Ramos (cell line): ENCODE measurements around the gene KDF1.

Source experiments
- in situ Hi-C: fragments of 300-500 bp; cut with MboI; formaldehyde crosslinking; loops from one replicate; pipeline ENCODE4 v1.14.3; 2022; ENCODE audit warnings: low sequenced_read_pairs; ENCODE audit not compliant: unreplicated experiment

The KDF1 gene

DNA sequence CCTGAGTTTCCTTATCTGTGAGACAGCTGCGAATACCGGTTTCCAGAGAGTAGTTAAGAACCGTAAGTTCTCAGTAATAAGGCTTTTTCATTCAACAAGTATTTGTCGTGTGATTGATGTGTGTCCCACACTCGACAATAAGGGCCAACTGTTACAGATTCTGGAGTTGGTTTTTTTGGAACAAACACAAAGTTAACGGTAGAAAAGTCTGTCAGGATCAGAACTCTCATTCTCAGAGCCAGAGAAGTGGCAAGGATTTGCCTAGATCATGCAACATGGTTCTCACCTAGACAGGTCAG lies 37.9 kb downstream of the KDF1 start:
- in situ Hi-C loops, result no loop called here

DNA sequence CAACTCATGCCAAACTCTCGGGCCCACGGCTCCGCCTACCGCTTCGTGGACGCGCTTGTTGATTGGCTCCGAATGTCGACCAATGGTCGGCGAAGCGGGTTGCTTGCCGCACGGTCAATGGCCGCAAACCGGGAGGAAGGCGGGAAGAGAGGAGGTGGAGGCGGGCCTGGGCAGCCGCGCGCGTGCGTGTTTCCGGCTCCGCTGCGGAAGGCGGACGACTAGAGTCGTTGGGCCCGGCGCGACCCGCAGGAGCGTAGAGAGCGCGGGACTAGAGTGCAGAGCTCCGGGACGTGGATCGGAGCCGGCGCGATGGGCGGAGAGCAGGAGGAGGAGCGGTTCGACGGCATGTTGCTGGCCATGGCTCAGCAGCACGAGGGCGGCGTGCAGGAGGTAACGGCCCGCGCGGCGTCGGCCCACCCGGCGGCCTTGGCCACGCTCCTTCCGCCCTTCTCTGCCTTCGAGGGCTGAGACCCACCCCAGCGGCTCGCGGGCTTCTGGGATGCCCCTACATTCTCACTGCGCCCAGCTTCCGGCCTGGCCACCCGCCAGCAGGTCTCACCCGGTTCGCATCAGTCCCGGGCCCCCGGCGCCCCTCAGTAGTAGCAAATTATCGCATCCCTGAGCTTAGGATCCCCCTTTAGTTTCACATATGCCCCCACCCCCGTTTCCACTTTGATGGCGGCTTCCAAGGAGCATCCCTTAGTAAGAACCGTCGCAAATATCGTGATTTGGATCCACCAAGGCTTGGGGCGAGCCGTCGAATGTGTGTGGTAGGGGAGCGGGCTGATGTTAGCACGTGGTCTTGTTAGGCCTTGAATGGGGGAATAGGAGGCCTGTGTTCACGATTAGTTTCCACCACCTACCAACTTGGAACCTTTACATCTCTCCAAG lies 38.5 kb downstream of the KDF1 start, which contains the start of gene NUDC:
Gene NUDC, plus strand, starts transcription at position 204 of the 891 bp plus-strand sequence. Its CDS starts 106 bp downstream, at position 310.
- in situ Hi-C loops, result no loop called here

DNA sequence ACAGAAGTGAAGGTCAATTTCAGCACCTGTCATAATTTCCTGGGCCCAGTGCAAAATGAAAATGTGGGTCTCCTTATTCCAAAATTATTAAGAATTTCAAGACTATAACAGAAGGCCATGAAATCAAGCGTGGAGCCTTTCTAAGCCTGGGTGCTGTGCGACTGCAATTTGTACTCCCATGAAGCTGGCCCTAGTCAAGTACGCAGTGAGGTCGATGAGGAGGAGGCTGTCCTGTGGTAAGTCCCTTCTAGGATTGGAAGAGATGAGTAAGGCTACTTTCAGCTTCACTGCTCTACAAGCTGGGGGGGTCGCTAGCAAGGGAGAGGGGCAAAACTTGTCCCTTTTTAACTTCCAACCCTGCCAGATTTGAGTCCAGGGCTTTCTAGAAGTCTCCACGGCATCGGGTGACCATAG lies 39.1 kb downstream of the KDF1 start:
- in situ Hi-C loops, result no loop called here

DNA sequence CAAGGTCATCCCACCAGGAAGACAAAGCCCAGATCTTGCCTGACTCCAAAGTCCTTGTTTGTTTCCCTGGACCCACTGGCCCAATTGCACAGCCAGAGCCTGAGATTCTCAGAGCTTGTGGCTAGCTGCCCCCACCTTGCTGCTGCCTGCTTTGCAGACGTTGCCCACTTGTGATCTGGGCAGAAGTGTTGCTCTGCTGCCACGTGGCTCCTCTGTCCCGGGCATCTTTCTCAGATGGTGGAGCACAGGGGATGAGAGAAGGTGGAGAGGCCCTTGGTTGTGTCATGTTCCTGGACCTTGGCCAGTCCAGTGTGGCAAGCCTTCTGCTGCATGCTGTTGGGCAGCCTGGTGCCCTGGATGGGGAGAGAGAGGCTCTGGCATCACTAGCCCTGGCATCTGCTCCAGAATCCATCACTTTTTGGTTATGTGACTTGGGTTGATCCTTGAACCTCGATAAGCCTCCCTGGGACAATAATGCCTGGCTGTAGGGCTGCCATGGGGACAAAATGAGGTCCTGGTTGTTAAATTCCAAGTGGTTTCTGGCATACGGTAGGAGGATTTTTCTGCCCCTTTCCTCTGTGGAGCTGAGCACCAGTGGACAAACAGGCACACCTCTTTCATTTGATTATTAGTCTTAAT lies 44.9 kb downstream of the KDF1 start:
- in situ Hi-C loops, result no loop called here

DNA sequence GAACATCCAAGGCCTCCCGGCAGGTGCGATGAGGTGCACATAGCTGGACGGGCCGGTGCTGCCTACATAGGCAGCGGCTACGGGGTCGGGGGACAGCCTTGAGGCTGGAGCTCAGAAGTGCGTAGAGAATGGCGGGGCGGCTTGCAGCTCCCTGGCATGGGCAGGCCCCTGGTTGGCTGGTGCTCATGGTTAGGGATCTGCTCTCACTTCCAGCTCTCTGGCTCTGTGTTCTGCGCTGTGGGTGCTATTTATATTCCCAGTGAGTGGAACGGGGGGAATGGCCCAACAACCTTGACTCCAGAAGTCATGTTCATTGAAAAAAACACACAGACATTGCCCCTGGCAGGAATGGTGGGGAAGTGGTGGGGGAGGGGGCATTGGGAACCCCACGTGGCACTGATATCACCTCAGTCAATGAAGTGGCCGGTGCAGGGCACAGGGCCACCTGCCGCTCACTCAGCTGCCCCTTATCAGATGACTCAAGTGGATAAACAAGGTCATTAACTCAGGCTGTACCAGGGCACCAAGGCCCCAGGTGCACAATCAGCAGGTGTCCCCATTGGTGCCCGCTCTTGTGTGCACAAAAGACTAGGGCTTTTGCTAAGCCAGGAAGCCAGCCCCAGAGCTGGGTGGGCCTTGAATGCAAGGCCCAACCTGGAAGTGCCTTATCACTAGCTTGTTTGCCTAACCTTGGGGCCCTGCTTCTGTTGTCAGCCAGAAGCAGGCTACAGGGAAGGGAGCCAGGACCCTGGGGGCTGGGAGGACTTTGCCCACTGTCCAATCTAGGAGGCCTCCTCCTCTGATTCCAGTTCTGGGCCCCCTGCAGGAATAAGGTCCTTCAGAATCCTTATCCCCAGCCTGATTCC lies 46.3 kb downstream of the KDF1 start, which contains the start of gene NR0B2:
Gene NR0B2, minus strand, starts transcription at position 222 of the 866 bp plus-strand sequence. Its CDS starts 35 bp downstream, at position 187.
- in situ Hi-C loops, result no loop called here

DNA sequence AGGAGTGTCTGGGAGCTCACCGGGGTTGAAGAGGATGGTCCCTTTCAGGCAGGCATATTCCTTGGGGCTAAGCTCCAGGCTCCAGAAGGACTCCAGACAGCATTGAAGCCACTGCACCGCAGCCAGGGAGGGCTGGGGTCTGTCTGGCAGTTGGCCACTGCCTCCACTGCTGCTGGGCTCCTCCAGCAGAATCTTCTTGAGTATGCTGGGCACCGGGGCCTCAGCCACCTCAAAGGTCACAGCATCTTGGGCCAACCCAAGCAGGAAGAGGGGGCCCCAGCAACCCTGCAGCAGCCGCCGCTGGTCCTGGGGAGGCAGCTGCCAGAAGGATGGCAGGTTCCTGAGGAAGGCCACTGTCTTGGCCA lies 46.9 kb downstream of the KDF1 start:
- in situ Hi-C loops, result no loop called here

DNA sequence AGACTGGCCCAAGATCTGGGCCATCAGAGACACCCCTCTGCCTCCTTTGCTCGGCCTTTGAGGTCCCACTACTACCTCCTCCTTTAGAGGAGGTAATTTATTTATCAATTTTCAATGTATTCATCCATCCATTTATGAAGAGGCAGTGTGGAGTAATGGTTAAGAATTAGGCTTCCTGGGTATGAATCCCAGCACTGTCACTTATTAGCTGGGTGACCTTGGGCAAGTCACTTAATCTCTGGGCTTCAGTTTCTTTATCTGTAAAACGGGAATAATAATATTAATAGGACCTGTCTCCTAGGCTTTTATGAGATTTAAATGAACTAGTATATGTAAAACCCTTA lies 48.1 kb downstream of the KDF1 start:
- in situ Hi-C loops, result no loop called here

DNA sequence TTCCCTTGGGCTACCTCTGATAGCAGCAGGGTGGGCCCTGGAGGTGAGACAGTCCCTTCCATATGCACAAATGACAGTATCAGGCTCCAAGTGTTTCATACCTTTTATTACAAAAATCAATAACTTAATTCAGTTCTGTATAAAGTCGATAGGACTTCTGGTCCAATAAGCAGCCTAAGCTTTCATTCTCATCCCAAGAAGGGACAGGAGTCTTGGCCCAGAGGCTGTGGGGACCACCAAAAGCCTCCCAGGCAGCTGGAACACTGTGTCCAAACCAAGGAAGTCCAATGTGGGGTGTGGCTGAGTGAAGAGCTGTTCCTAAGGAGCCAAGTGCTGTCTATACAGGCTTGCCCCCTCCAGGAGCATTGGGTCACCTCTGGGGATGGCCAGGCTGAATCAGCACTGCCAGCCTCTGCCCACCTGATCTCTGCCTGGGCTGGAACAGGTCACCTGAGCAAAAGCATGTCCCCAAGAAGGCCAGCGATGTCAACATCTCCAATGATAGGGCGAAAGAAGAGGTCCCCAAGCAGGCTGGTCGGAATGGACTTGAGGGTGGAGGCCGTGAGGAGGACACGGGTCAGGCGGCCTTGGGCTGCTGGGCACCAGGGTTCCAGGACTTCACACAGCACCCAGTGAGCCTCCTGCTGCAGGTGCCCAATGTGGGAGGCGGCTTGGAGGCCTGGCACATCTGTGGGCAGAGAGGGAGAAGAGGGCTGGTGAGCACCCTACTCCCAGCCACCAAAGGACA lies 48.7 kb downstream of the KDF1 start:
- in situ Hi-C loops, result no loop called here

DNA sequence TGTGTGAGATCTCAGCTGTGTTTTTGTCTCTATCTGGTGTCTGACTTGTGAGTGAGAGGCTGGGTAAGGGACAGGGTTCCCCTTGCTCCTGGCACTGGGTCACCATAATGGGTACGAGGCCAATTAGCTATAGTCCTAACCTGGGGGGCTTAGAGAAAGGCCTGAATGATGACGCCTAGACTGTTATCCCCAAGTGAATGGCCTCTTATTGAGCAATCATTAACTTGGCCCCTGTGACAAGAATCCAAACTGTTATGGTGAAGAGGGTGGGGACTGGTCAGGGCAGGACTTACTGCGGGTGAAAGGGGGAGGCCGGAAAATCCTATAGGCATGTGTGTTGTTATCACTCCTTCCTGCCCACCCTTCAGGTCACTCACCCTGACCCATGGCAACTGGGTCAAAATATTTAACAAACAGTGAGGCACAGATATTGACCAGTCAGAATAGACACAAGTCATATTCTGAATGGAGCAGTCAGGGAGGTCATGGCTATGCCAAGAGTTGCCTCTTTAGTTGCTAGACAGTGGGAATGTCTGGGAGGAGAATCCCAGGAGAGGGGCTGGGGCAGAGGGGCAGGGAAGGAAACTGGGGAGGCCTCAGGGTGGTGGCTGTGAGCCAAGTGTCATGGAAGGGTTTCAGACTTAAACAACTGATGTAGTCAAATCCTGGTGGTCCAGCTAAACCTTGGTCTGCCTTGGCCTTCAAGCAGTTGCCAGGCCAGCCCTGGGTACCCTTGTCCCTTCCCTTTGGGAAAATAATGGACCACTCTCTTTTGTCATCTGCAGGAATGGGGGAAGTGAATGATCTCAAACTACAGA lies 49.7 kb downstream of the KDF1 start:
- in situ Hi-C loops, result no loop called here

DNA sequence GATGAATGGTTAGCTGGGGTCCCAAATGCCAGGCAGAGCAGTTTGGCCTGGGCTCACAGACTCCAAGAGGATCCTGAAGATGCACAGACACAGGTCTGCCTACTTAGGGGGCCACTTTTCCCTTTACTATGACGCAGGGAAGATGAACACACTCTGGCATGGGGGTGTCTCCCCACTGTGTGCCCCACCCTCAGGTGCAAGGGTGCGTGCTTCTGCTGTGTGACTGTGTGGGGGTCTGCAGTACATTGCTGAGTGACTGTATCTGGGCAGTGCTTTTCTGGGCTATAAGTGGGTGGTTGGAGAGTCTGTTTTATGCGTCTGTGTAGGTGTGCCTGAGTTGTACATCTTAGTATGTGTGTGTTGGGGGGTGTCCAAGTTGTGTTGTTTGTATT lies 50.3 kb downstream of the KDF1 start:
- in situ Hi-C loops, result no loop called here

DNA sequence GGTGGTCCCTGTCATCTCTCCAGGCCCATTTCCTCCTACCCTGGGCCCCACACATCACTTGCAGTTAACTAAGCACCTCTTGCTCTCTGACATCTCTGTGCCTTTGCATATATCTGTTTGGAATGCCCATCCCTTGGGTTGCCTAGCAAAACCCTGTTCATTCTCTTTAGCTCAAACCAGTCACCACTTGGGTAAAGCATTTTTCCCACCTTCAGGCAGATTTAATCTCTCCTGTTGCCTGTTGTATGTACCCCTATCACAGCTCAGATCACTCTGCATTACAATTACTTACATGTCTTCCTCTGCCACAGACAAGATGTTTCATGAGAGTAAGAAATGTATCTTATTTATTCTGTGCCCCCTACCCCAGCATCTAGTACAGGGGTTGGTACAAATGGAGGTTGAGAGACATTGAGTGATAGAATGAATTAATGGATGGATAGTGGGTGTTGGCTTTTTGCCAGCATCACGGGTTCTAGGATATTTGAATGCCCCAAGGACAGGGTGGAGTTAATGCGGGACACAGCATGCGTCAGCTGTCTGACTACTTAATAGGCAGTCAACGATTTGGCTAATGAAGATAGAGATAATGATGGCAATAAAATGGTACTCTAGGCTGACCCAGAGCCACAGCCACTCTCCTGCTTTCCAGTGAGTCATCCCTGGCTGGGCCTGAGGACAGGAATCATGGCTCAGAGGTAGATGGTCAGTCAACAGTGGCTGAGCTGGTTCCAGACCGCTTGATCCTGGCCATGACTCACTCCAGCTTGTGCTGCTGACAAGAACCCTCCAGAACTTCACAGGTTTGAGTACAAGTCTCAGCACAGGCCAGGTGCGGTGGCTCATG lies 53.0 kb downstream of the KDF1 start:
- in situ Hi-C loops, result no loop called here

DNA sequence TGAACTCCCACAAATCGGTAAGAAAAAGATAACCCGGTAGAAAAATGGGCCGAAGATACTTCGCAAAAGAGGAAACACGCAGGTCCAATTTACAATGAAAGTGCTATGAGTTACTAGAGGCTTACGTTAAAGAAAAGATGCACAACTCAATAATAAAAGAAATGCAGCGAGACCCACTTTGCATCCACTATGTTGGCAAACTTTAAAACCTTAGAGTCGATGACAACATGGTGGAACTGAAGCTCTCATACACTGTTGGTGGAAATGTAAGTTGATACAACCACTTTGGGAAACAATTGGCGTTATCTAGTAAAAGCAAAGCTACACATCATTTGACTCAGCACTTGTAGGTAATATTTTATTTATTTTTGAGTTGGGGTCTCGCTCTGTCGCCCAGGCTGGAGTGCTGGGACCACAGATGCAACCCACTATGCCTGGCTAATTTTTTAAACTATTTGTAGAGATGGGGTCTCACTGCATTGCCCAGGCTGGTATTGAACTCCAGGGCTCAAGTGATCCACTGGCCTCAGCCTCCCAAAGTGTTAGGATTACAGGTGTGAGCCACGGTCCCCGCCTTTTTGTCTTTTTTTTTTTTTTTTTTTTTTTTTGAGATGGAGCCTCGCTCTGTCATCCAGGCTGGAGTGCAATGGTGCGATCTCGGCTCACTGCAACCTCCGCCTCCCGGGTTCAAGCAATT lies 59.3 kb downstream of the KDF1 start:
- in situ Hi-C loops, result no loop called here

DNA sequence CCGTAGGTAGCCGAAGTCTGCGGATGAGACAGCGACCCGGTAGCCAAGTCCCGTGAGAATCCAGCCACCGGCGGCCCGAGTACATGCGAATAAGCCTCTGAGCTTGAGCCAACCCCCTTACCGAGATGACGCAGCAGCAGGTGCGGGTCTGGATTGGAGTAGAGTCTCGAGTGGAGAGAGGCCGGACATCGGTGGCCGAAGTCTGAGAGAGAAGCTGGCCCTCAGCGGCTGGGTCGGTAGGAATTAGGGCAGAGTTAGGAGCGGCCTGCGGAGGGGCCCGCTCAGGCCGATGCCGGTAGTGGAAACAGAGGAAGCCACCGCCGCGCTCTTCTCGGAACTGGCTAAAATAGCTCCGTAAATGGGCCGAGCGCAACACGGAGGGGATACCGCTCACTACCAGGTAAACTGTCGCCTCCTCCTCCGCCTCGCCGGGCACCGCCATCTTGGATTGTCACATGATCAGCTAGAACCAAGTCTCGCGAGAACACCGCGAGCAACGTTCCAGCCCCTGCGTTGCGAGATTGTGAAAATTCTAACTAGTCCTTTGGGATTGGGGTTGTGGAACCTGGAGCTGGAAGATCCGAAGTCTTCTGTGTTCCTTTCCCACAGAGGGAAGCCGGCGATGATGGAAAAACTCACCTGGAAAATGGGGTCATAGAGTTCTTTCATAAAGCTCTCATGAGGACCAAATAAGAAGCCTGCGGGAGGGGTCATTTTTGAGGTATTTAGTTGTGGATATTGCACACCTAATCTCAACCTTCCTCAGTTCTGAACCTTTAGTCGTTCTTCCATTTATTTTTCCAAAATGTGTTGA lies 60.1 kb downstream of the KDF1 start, which contains the start of gene GPATCH3:
Gene GPATCH3, minus strand, starts transcription at position 467 of the 814 bp plus-strand sequence. Its CDS starts 25 bp downstream, at position 442.
- in situ Hi-C loops, result no loop called here
